ENCODE measurements around the gene ATP2B3.

ATP2B3 gene

DNA sequence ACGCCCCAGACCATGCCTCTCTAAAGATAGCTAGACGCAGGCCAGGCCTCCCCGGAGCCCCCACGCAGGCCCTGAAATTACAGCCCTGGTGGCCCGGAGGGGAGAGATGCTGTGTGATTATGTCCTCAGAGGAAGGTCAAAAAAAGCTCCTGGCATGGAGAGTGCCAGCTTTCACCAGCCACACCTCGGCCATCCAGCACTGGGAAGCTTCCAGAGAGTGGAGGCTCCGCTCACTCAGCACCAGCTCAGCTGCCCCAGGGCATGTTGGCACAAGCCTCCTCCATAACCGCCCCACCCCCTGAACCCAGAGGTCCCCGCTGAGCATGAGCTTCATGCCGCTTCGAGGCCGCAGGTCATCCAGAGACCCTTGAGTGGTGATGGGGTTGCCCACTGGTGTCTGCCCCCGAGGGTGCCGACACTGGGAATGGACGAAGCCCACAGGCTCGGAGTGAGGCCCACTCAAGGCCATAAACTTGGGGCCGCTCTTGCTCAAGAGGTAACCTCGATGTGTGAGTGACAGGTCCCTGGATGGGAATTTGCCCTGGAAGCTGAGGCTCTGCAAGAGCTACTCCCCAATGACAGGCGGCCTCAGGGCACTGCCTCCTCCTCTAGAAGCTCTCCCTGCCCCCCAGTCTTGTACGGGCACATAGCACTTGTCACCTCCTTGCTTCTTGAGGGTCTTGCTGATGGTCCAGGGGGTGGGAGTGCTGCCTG is 27.1 kb upstream of the ATP2B3 start:
- DNase-seq, result no peak

DNA sequence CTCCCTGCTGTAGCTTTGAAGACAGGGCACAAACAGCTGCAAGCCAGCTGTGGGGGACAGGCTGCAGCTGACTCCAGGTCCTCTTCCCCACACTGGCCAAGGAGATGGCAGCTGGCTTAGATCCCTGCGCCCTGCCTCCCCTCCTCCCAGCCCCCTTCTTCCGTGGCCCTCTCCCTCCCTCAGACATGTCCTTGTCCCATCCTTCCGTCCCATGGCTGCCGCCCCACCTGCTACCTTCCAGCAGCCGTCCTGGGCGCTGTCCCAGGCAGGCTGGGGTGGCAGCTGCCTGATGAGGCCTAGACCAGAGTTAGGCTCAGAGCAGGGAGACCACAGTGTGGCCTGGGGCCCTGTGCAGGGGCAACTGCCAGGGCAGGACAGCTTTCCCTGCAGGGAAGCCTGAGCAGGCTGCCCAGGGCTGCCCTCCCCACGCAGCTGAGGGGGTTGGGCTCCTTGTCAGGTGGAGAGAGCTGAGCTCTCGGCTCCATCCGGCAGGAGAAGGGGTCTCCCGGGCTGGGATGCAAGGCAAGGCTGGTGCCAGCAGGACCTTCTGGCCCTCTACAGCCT is 26.0 kb upstream of the ATP2B3 start:
- no peak for DNase-seq

DNA sequence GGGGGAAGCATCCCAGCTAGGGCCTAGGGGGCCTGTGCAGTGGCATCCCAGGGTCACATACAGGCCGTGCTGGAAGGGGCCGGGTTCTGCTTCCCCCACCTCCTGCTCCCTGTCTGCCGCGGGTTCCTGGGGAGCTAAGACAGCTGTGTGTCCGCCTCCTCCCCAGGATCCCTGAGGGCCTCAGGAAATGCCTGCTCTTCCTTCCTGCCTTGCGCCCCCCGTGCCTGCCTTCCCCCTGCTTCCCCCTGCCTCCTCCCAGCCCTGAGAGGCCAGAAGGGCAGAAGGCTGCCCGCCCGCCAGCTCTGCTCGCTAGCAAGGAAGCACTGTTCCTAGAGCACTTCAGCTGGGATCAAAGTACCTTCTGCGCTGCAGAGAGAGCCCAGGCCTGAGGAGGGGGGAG is 25.5 kb upstream of the ATP2B3 start:
- DNase-seq, result no peak

DNA sequence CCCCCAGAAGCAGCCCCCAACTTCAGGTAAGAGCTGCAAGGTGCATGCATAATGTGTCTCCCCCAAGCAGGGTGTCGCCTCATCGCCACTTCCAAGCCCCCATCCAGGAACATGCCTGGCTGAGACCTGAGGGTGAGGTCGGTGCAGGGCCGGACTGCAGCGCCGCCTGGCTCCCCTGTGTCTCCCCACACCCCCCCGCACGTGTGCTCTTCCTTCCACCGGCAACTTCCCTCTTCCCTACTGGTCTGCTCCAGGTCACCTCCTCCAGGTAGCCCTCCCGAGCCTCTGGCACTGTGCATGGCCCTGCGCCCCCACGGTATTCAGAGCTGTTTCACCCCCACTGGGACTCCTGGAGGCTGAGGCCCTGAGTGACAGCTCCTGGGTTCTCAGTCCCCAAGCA is 24.9 kb upstream of the ATP2B3 start:
- DNase-seq, result no peak

GRCh38 chrX:153493085-153493484 is 24.4 kb upstream of the ATP2B3 start:
- DNase-seq, result no peak

GRCh38 chrX:153494061-153494460 is 23.4 kb upstream of the ATP2B3 start:
- no peak for DNase-seq

DNA sequence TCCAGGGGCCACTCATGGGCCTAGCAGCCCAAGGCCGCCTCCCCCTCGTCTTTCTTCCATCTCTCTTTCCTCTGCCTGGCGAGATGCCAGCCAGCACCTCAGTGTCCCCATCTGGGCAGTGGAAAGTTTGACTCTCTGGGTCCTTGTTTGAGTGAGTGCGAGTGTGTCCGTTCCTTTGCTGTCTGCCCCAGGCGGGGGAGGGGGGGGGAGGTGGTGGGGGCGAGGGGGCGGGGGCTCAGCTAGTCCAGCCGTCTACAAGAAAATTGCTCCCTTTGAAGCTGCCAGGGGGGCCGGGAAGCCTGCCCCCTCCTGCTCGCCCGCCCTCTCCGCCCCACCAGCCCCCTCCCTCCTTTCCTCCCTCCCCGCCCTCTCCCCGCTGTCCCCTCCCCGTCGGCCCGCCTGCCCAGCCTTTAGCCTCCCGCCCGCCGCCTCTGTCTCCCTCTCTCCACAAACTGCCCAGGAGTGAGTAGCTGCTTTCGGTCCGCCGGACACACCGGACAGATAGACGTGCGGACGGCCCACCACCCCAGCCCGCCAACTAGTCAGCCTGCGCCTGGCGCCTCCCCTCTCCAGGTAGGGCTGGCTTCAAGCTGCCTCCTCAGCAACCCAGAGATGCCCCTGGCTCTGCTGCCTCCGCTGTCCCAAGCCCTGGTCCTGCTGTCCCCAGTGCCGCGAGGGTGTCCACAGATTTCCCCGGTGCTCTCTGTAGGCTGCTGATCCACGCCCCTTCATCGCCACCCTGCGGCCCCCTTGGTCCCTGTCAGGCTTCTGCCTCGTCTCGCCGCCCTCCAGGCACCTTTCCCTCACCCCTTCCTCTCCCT is 22.7 kb upstream of the ATP2B3 start, which contains the start of gene BGN:
Gene BGN, plus strand, starts transcription at position 440 of the 821 bp plus-strand sequence. CDS start 9,652 bp downstream, outside the sequence.
- DNase-seq, result peak; percentile 83

- DNase-seq, result no peak
These were observed 22.1 kb upstream of the ATP2B3 start for GRCh38 chrX:153495362-153495751.

GRCh38 chrX:153495903-153496589 is 21.4 kb upstream of the ATP2B3 start:
- no peak for DNase-seq

DNA sequence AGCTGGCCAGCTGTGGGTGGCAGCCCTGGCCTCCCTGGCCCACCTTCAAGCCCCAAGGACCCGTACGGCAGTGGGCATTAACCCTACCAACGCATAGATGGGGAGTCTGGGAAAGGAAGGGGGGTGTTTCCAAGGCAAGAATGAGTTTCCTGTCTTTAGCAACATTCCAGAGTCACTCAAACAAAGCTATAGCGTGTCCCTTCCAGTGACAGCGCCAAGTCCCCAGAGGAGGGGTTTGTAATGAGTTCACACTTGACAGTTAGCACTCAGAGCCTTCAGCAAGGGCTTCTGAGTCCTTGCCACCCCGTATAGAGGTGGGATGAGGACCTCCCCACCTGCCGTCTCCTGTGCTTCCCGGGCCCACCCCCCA is 20.9 kb upstream of the ATP2B3 start:
- DNase-seq, result no peak

- no peak for DNase-seq
These were observed 19.0 kb upstream of the ATP2B3 start for GRCh38 chrX:153498453-153498852.

DNA sequence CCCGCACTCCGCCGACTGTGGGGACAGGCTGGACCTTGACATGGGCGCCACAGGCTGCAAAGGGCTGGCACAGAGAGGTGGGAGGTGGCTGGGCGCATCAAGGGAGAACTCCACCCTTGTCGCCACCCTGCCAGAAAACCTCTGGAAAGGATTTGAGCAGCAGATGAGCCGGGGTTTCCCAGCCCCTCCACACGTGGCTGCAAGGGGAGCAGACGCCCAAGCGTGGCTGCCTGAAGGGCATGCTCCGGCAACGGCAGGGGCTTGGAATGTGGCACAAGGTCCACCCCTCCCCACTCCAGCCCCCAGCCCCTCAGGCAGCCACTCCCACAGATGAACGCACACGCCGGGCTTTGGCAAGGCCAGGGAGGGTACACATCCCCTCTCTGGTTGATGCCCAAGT is 18.1 kb upstream of the ATP2B3 start:
- DNase-seq, result no peak

- peak; percentile 63 for DNase-seq
These were observed 17.6 kb upstream of the ATP2B3 start for GRCh38 chrX:153499876-153500275.

GRCh38 chrX:153500676-153501280 is 16.7 kb upstream of the ATP2B3 start:
- no peak for DNase-seq

GRCh38 chrX:153501530-153501929 is 15.9 kb upstream of the ATP2B3 start:
- DNase-seq, result no peak

- DNase-seq, result no peak
These were observed 15.3 kb upstream of the ATP2B3 start for GRCh38 chrX:153502131-153502530.

GRCh38 chrX:153502796-153503195 is 14.6 kb upstream of the ATP2B3 start:
- no peak for DNase-seq

- DNase-seq, result no peak
These were observed 12.9 kb upstream of the ATP2B3 start for GRCh38 chrX:153504445-153505016.

DNA sequence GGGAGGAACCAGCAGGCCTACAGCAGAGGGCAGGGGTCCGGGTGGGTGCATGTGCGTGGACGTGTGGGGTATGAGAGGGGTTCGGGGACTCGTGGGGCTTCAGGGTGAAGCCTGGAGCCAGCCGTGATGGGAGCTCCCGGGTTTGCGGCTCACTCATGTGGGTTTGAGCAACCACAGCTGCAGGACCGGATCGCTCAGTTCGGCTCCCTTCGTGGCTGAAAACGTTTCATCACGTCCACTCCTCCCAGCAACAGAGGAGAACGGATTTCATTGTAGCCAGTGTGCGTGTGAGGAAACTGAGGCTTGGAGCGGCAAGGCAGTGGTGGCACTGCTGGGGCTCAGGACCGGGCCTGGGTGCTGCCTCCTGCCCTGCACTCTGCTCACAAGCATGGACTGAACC is 12.1 kb upstream of the ATP2B3 start:
- no peak for DNase-seq

DNA sequence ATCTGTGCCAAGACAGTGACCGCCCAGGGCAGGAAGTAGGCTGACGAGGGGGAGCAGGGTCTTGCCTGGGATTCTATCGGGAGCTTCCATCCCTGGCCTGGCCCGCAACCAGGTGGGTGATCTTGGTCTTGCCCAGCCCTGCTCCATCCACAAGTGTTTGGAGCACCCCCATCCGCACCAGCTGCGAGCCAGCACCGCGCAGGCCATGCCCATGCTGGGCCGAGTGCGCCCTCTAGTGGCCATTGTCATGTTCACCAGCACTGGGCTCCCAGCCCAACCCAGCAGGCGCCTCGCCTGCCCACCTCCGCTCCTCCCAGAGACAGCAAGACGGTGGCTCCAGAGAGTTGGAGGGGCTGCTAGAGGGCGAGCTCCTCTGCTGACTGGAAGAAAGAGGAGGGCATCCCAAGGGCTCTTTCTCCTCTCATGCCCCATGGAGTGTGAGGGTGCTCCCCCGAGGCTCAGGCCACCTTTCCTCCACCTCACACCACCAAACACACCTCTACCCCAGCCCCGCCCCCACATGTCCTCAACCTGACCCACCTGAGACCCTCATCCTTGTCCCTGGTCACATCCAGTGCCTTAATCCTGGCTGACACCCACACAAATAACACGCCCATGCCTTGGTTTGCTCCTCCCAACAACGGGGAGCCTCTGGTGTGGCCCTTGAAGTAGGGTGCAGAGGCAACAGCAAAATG is 9.8 kb upstream of the ATP2B3 start:
- DNase-seq, result peak; percentile 85

GRCh38 chrX:153509592-153509991 is 7.8 kb upstream of the ATP2B3 start:
- DNase-seq, result no peak

DNA sequence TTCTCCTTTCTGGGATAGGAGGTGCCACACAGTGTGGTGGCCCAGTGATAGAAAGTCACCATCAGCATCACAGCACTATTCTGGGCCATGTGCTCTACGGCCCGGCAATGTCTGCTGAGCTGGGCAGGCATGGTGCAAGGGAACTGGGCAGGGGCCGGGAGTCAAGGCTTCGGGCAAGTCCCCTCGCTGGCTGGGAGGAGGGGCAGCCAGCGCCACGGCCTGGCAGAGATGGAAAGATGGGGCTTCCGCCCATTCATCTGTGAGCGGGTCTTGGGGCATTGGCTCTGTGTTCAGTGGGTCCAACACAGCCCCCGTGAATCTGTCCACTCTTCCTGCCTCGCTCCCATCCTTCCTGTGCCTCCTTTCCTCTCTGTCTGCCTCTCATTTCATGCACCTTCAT is 7.1 kb upstream of the ATP2B3 start:
- no peak for DNase-seq

Measured in right hindlimb (tissue), 1 donor.